K562 (cell line): Measurements from ENCODE around the gene ITPR3. TPM values are rescaled to one million over a fixed set of nuclear protein-coding genes. Genes with fewer than 3 reads are reported as not detected.

Experiments
- ATAC-seq: fragments of 200-7000 bp; cut with Tn5 transposase; 3 replicates; pipeline ENCODE4 v1.9.1; 2020; ENCODE audit warnings: moderate library complexity
- BruUV-seq: library from RNA; stranded (reverse); fragments of 400-500 nt; replicated peaks from 2 replicates; lab custom pipeline; 2021; lab: Mats Ljungman, UMichigan
- CTCF ChIA-PET: fragments of 300-600 bp; formaldehyde crosslinking; extraction: SDS; loops from one replicate; lab custom pipeline; 2021; ENCODE audit warnings: low intra/inter-chr PET ratio; lab: Yijun Ruan, JAX
- POLR2A ChIA-PET: fragments of 300-600, 350-650 bp; sonication (Branson Sonifier 250); formaldehyde crosslinking; extraction: SDS; loops from one replicate; lab custom pipeline; 2021; ENCODE audit warnings: antibody characterized with exemption, inconsistent platforms; lab: Yijun Ruan, JAX
- DNase-seq, 4 experiments: peaks; one replicate each; pipeline versions ENCODE4 v3.0.0 to v3.0.0-alpha.2; 2011 to 2018; ENCODE audit warnings: low spot score in 3 of 4, mixed read lengths in 3 of 4; ENCODE audit errors: extremely low read depth in 1 of 4
- FAIRE-seq: peaks from 2 replicates; lab custom pipeline; 2011; peaks lifted over from hg19 to GRCh38; lab: Jason Lieb, UNC
- H2AFZ ChIP-seq: 2 replicates; pipeline ENCODE4 v1.6.0; 2011; ENCODE audit warnings: low read depth, low read length, control low read depth, inconsistent platforms
- H3K27ac ChIP-seq: fragments of 200-600 bp; 3 replicates; pipeline ENCODE4 v1.8.0; 2011; ENCODE audit warnings: low read depth, mild to moderate bottlenecking, control low read depth, inconsistent platforms, low read length, moderate library complexity, mixed read lengths; ENCODE audit errors: extremely low read depth
- H3K27me3 ChIP-seq, 2 experiments: fragments of 300-600 bp in 1 of 2; 2 replicates in 1 of 2; 3 replicates in 1 of 2; pipeline versions ENCODE4 v1.6.0 to v1.8.0; 2011; ENCODE audit warnings: inconsistent platforms in 2 of 2, low read length in 2 of 2, mild to moderate bottlenecking in 1 of 2, mixed read lengths in 1 of 2, moderate library complexity in 1 of 2; ENCODE audit not compliant: control insufficient read depth in 2 of 2, insufficient read depth in 2 of 2
- H3K36me3 ChIP-seq: fragments of 300-600 bp; 3 replicates; pipeline ENCODE4 v1.8.0; 2011; ENCODE audit warnings: mild to moderate bottlenecking, low read length, inconsistent platforms; ENCODE audit not compliant: control insufficient read depth, insufficient read depth
- H3K4me1 ChIP-seq, 2 experiments: fragments of 200-600 bp in 1 of 2; replicated peaks in 1 of 2; 2 replicates in 1 of 2; 3 replicates in 1 of 2; pipeline versions ENCODE4 v1.5.1 to v1.8.0; 2011; ENCODE audit warnings: inconsistent platforms in 2 of 2, low read length in 2 of 2, mild to moderate bottlenecking in 1 of 2, mixed read lengths in 1 of 2, moderate library complexity in 1 of 2; ENCODE audit not compliant: control insufficient read depth in 2 of 2, insufficient read depth in 2 of 2
- H3K4me2 ChIP-seq: 2 replicates; pipeline ENCODE4 v1.6.1; 2011; ENCODE audit warnings: low read length, control low read depth, inconsistent platforms, mixed read lengths; ENCODE audit not compliant: insufficient read depth
- H3K4me3 ChIP-seq: fragments of 200-600 bp; sonication (generic), shearing (Covaris generic); 2 replicates; pipeline ENCODE4 v1.5.1; 2016; ENCODE audit warnings: control low read depth, inconsistent platforms
- H3K79me2 ChIP-seq: fragments of 200-600 bp; 3 replicates; pipeline ENCODE4 v1.8.0; 2011; ENCODE audit warnings: low read length, inconsistent platforms; ENCODE audit not compliant: control insufficient read depth, insufficient read depth
- H3K9ac ChIP-seq, 2 experiments: 2 replicates each; pipeline versions ENCODE4 v1.6.0 to v1.6.1; 2011; ENCODE audit warnings: low read depth in 2 of 2, low read length in 2 of 2, control low read depth in 1 of 2, inconsistent platforms in 1 of 2, mild to moderate bottlenecking in 1 of 2, mixed read lengths in 1 of 2; ENCODE audit not compliant: insufficient read depth in 1 of 2
- H3K9me1 ChIP-seq: one replicate; pipeline ENCODE4 v1.6.0; 2011; ENCODE audit warnings: inconsistent platforms, mild to moderate bottlenecking, low read length, moderate library complexity; ENCODE audit not compliant: control insufficient read depth, insufficient read depth
- H3K9me3 ChIP-seq: replicated peaks from 2 replicates; pipeline ENCODE4 v1.5.1; 2011; ENCODE audit warnings: low read depth, low read length, inconsistent platforms; ENCODE audit not compliant: control insufficient read depth, insufficient read depth
- H4K20me1 ChIP-seq: replicated peaks from 2 replicates; pipeline ENCODE4 v1.6.1; 2011; ENCODE audit warnings: low read length, inconsistent platforms, mixed read lengths; ENCODE audit not compliant: control insufficient read depth, insufficient read depth
- ARNT ChIP-seq, 2 experiments: fragments of 450-650 bp; IDR thresholded peaks; 2 replicates each; pipeline ENCODE4 v1.6.1; 2016; ENCODE audit warnings: mild to moderate bottlenecking in 1 of 2
- CC2D1A ChIP-seq: fragments of 450-650 bp; IDR thresholded peaks from 2 replicates; pipeline ENCODE4 v1.6.1; 2017; ENCODE audit warnings: mild to moderate bottlenecking
- MYNN ChIP-seq, 2 experiments: sonication (generic); formaldehyde crosslinking in 1 of 2; IDR thresholded peaks; 2 replicates each; pipeline versions ENCODE4 v1.5.0 to v1.6.1; 2016 to 2020; ENCODE audit warnings: antibody characterized with exemption in 1 of 2, missing genetic modification reagents in 1 of 2
- NR4A1 ChIP-seq, 2 experiments: fragments of 250-450 bp in 1 of 2; fragments of 450-650 bp in 1 of 2; sonication (Bioruptor Pico) in 1 of 2; IDR thresholded peaks; 2 replicates each; pipeline versions ENCODE4 v1.4.0 to v1.6.1; 2016 to 2020; ENCODE audit warnings: mild to moderate bottlenecking in 2 of 2, missing compliant biosample characterization in 1 of 2, missing genetic modification characterization in 1 of 2, moderate library complexity in 1 of 2
- RAD51 ChIP-seq: fragments of 450-650 bp; IDR thresholded peaks from 2 replicates; pipeline ENCODE4 v1.7.1; 2016; ENCODE audit warnings: low read depth, mild to moderate bottlenecking, borderline replicate concordance
- SAP30 ChIP-seq: fragments of 200-600 bp; sonication (generic); IDR thresholded peaks from 2 replicates; pipeline ENCODE4 v1.6.1; 2012; ENCODE audit warnings: borderline replicate concordance, low read depth, mild to moderate bottlenecking, moderate library complexity, low read length, control low read depth, inconsistent platforms; ENCODE audit not compliant: insufficient read depth, poor library complexity, severe bottlenecking
- SIRT6 ChIP-seq: IDR thresholded peaks from one replicate; pipeline ENCODE4 v1.6.1; 2012; ENCODE audit warnings: low read depth, mild to moderate bottlenecking, control low read depth, inconsistent platforms, low read length, moderate library complexity
- ZNF695 ChIP-seq: fragments of 450-650 bp; formaldehyde crosslinking; IDR thresholded peaks from 2 replicates; pipeline ENCODE4 v1.4.0; 2020; ENCODE audit warnings: mild to moderate bottlenecking, moderate library complexity
- ZNF707 ChIP-seq: fragments of 250-450 bp; sonication (Bioruptor Pico); conservative IDR thresholded peaks from 2 replicates; pipeline ENCODE4 v1.8.0; 2022; ENCODE audit warnings: inconsistent platforms, mild to moderate bottlenecking, moderate library complexity
- WGBS: fragments of 100-300 bp; shearing (Covaris generic); methylation state at CpG from one replicate; pipeline ENCODE4 v1.1.6; 2016; ENCODE audit warnings: low coverage, mixed read lengths; ENCODE audit not compliant: insufficient coverage; ENCODE audit errors: missing lambda C conversion rate; 5-methylcytosine and 5-hydroxymethylcytosine counted together
- in situ Hi-C: fragments of 300-500 bp; cut with MboI; formaldehyde crosslinking; loops from 4 replicates; pipeline ENCODE4 v1.15.0; 2018; ENCODE audit warnings: inconsistent platforms, mixed read lengths
- intact Hi-C: fragments of 100-400 bp; cut with micrococcal nuclease; formaldehyde crosslinking; loops from 2 replicates; pipeline ENCODE4 v1.14.2; 2022
- microRNA counts: library from miRNA; unstranded; fragments of <30 nt; microRNA quantifications from one replicate; lab custom pipeline; 2016
- microRNA-seq: library from miRNA; unstranded; fragments of <30 nt; microRNA quantifications from one replicate; pipeline ENCODE4, GENCODE V29; 2018; ENCODE audit warnings: borderline microRNAs expressed
- polyA plus RNA-seq, 8 experiments: library from polyadenylated mRNA; depleted of rRNA in 4 of 8; stranded (reverse) in 5 of 8; unstranded in 3 of 8; fragments of >200 nt; fragmentation: Nextera tagmentation in 2 of 8; fragmentation: Illumina TruSeq in 1 of 8; extraction: Ambion mirVana in 2 of 8; extraction: Trizol in 1 of 8; gene quantifications; 2 replicates each; pipeline versions ENCODE4 v1.2.1 to v1.2.3, GENCODE V29; 2011 to 2014; ENCODE audit warnings: inconsistent platforms in 1 of 8, missing spikeins in 1 of 8
- small RNA-seq: library from RNA; depleted of rRNA; stranded (forward); fragments of <200 nt; gene quantifications from one replicate; pipeline ENCODE3, GENCODE V24; 2014
- total RNA-seq, 7 experiments: library from RNA; depleted of rRNA in 6 of 7; stranded (reverse); fragments of >200 nt in 6 of 7; fragmentation: Illumina TruSeq in 2 of 7; extraction: Trizol in 2 of 7; gene quantifications; 2 replicates each; pipeline versions ENCODE4 v1.2.1 to v1.2.3, GENCODE V29; 2011 to 2021; ENCODE audit warnings: low replicate concordance in 1 of 7

The ITPR3 gene
- total and polyA plus RNA-seq, 9 of the 15 experiments (the other 6 are each of a cell fraction or from before 2014, with no cell fraction given) = 0.39 to 35.7 (median 13.2) TPM

DNA sequence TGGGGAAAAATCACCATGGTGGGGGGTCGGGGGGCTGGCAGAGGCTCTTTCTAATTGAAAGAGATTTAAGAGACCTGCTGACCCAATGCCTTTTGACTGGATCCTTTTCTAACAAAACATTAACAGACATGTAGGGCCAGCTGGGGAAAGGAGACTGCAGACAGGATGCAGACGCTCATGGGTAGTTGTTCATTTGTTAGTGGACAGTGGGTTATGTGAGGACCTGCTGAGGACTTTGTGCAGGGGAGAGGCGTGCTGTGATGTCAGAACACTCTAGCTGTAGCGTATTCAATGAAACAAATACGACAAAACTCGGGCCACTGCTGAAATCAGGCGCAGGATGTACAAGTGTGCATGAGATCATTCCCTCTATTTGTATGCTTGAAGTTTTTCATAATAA, 124.4 kb downstream of the ITPR3 start:
- H3K4me2 ChIP-seq = no peak overlapping the region
- peaks cover 28 to 65% of the 10 kb centered on the region in 2 experiments; a peak in 4 of 5 replicates for H3K27me3 ChIP-seq
- no peak overlapping the region for H3K9ac ChIP-seq
- no TSS peak for BruUV-seq
- CTCF ChIA-PET = interaction anchor here (0.6 kb wide), 1 partner anchor 1399 kb away, joined by 7 read pairs; no protein-coding TSS in a partner anchor
- WGBS = 14% methylated on average over 7 of the region's 7 CpGs
- no peak overlapping the region for H2AFZ ChIP-seq
- peaks cover 15% of the 10 kb centered on the region; the same call in 1 of the 2 replicates for H4K20me1 ChIP-seq
- no peak for ATAC-seq
- no peaks in the 10 kb centered on the region for H3K79me2 ChIP-seq
- no peak overlapping the region for H3K27ac ChIP-seq
- TF ChIP-seq SAP30 (no peak), NR4A1 (CRISPR knock-in tag; IDR thresholded peaks at IDR 0.05) (no peak), NR4A1 (tag; IDR thresholded peaks at IDR 0.05) (no peak), SIRT6 (no peak), MYNN (IDR thresholded peaks at IDR 0.05) (no peak), MYNN (CRISPR knock-in tag; IDR thresholded peaks at IDR 0.05) (no peak), RAD51 (no peak), ZNF707 (CRISPR knock-in tag) (no peak), CC2D1A (no peak), ARNT (IDR thresholded peaks at IDR 0.05) (no peak), ZNF695 (CRISPR knock-in tag) (no peak)
- TF ChIP-seq, all 486 proteins: peak for 0
- Histone ChIP-seq H3K9me3 (no peaks in the 10 kb centered on the region), H3K9me1 (peaks cover 2% of the 10 kb centered on the region), H3K4me1 (peaks cover 3 to 11% of the 10 kb centered on the region in 2 experiments; a peak in 2 of 5 replicates), H3K4me3 (no peak overlapping the region), H3K36me3 (no peaks in the 10 kb centered on the region)
- in situ Hi-C loops (no loop called here), intact Hi-C loops (no loop called here)
- FAIRE-seq = no peak
- POLR2A ChIA-PET = interaction anchor here (0.7 to 1.1 kb wide), 4 partner anchors 14 to 728 kb away, joined by 3 to 5 read pairs (median 4); partner anchors contain the start of gene UQCC2
- DNase-seq = no peak

MicroRNAs encoded within 50 kb of the gene (microRNA counts, 767-probe panel; counts per million panel counts)
- microRNA hsa-miR-3934 (lab: Ali Mortazavi, UCI) = 1,510 counts per million, percentile 37 among the panel's probes with 10 or more counts

Small RNA genes within 50 kb of the gene (microRNA-seq; reads per million reads assigned to microRNA genes)
- 5.9 reads per million, percentile 49 among the genes with 10 or more reads in this experiment for gene MIR3934

Small RNA genes within 50 kb of the gene (small RNA-seq; reads per million reads assigned to genes)
- not detected for gene MIR3934

Other genes starting within 250 kb of the ITPR3 start
Only the 7 nearest of the 10 such genes appear.
- gene SYNGAP1, start 201.3 kb upstream of the ITPR3 start, total RNA-seq (2014; rRNA removed) = 2.5 and 2.9 TPM in 2 replicates
- gene SYNGAP1, start 201.3 kb upstream of the ITPR3 start, total RNA-seq (2014; rRNA removed; fragmentation: Illumina TruSeq; extraction: Trizol) = 1.9 and 2.6 TPM in 2 replicates
- 3.2 and 3.8 TPM in 2 replicates for gene SYNGAP1, start 201.3 kb upstream of the ITPR3 start, total RNA-seq (2015; rRNA removed; fragmentation: Illumina TruSeq; extraction: Trizol)
- 15.2 and 22.8 TPM in 2 replicates for gene SYNGAP1, start 201.3 kb upstream of the ITPR3 start, total RNA-seq (2021)
- 4.4 and 8.2 TPM in 2 replicates for gene SYNGAP1, start 201.3 kb upstream of the ITPR3 start, polyA plus RNA-seq (2011; rRNA removed)
- gene SYNGAP1, start 201.3 kb upstream of the ITPR3 start, polyA plus RNA-seq (2014; fragmentation: Illumina TruSeq; extraction: Trizol) = 13.9 and 14.2 TPM in 2 replicates
- gene SYNGAP1, start 201.3 kb upstream of the ITPR3 start, polyA plus RNA-seq (2014; fragmentation: Nextera tagmentation; extraction: Ambion mirVana) = under 1 TPM; 0.01 to 0.06 TPM
- 14.2 and 14.6 TPM in 2 replicates for gene SYNGAP1, start 201.3 kb upstream of the ITPR3 start, polyA plus RNA-seq (2014; rRNA removed)
- gene ZBTB9, start 166.7 kb upstream of the ITPR3 start, total RNA-seq (2014; rRNA removed) = 10.4 and 15.0 TPM in 2 replicates
- gene ZBTB9, start 166.7 kb upstream of the ITPR3 start, total RNA-seq (2014; rRNA removed; fragmentation: Illumina TruSeq; extraction: Trizol) = 10.3 and 10.4 TPM in 2 replicates
- gene ZBTB9, start 166.7 kb upstream of the ITPR3 start, total RNA-seq (2015; rRNA removed; fragmentation: Illumina TruSeq; extraction: Trizol) = 12.7 and 13.1 TPM in 2 replicates
- 15.9 and 17.3 TPM in 2 replicates for gene ZBTB9, start 166.7 kb upstream of the ITPR3 start, total RNA-seq (2021)
- 10.5 and 11.1 TPM in 2 replicates for gene ZBTB9, start 166.7 kb upstream of the ITPR3 start, polyA plus RNA-seq (2011; rRNA removed)
- gene ZBTB9, start 166.7 kb upstream of the ITPR3 start, polyA plus RNA-seq (2014; fragmentation: Illumina TruSeq; extraction: Trizol) = 16.3 and 19.5 TPM in 2 replicates
- gene ZBTB9, start 166.7 kb upstream of the ITPR3 start, polyA plus RNA-seq (2014; fragmentation: Nextera tagmentation; extraction: Ambion mirVana) = 1 to 10 TPM; 1.9 to 2.5 TPM
- gene ZBTB9, start 166.7 kb upstream of the ITPR3 start, polyA plus RNA-seq (2014; rRNA removed) = 6.9 and 11.9 TPM in 2 replicates
- gene BAK1, start 41.0 kb upstream of the ITPR3 start, total RNA-seq (2014; rRNA removed) = 11.5 and 14.8 TPM in 2 replicates
- 14.4 and 16.5 TPM in 2 replicates for gene BAK1, start 41.0 kb upstream of the ITPR3 start, total RNA-seq (2014; rRNA removed; fragmentation: Illumina TruSeq; extraction: Trizol)
- 24.6 and 26.0 TPM in 2 replicates for gene BAK1, start 41.0 kb upstream of the ITPR3 start, total RNA-seq (2015; rRNA removed; fragmentation: Illumina TruSeq; extraction: Trizol)
- 28.2 and 30.7 TPM in 2 replicates for gene BAK1, start 41.0 kb upstream of the ITPR3 start, total RNA-seq (2021)
- 18.9 and 22.7 TPM in 2 replicates for gene BAK1, start 41.0 kb upstream of the ITPR3 start, polyA plus RNA-seq (2011; rRNA removed)
- 23.7 and 28.2 TPM in 2 replicates for gene BAK1, start 41.0 kb upstream of the ITPR3 start, polyA plus RNA-seq (2014; fragmentation: Illumina TruSeq; extraction: Trizol)
- 1 to 10 TPM; 5.4 to 9.7 TPM for gene BAK1, start 41.0 kb upstream of the ITPR3 start, polyA plus RNA-seq (2014; fragmentation: Nextera tagmentation; extraction: Ambion mirVana)
- gene BAK1, start 41.0 kb upstream of the ITPR3 start, polyA plus RNA-seq (2014; rRNA removed) = 24.1 and 26.2 TPM in 2 replicates
- 63.3 and 92.9 TPM in 2 replicates for gene UQCC2, start 90.4 kb downstream of the ITPR3 start, total RNA-seq (2014; rRNA removed)
- 140 and 158 TPM in 2 replicates for gene UQCC2, start 90.4 kb downstream of the ITPR3 start, total RNA-seq (2014; rRNA removed; fragmentation: Illumina TruSeq; extraction: Trizol)
- 113 and 133 TPM in 2 replicates for gene UQCC2, start 90.4 kb downstream of the ITPR3 start, total RNA-seq (2015; rRNA removed; fragmentation: Illumina TruSeq; extraction: Trizol)
- 161 and 179 TPM in 2 replicates for gene UQCC2, start 90.4 kb downstream of the ITPR3 start, total RNA-seq (2021)
- gene UQCC2, start 90.4 kb downstream of the ITPR3 start, polyA plus RNA-seq (2011; rRNA removed) = 128 and 161 TPM in 2 replicates
- 110 and 119 TPM in 2 replicates for gene UQCC2, start 90.4 kb downstream of the ITPR3 start, polyA plus RNA-seq (2014; fragmentation: Illumina TruSeq; extraction: Trizol)
- gene UQCC2, start 90.4 kb downstream of the ITPR3 start, polyA plus RNA-seq (2014; fragmentation: Nextera tagmentation; extraction: Ambion mirVana) = 100 to 1,000 TPM; 832 to 927 TPM
- gene UQCC2, start 90.4 kb downstream of the ITPR3 start, polyA plus RNA-seq (2014; rRNA removed) = 58.5 and 98.3 TPM in 2 replicates
- not detected in 2 replicates for gene IP6K3, start 125.6 kb downstream of the ITPR3 start, total RNA-seq (2014; rRNA removed)
- not detected in 2 replicates for gene IP6K3, start 125.6 kb downstream of the ITPR3 start, total RNA-seq (2014; rRNA removed; fragmentation: Illumina TruSeq; extraction: Trizol)
- gene IP6K3, start 125.6 kb downstream of the ITPR3 start, total RNA-seq (2015; rRNA removed; fragmentation: Illumina TruSeq; extraction: Trizol) = not detected in 2 replicates
- gene IP6K3, start 125.6 kb downstream of the ITPR3 start, total RNA-seq (2021) = not detected in 2 replicates
- not detected in 2 replicates for gene IP6K3, start 125.6 kb downstream of the ITPR3 start, polyA plus RNA-seq (2011; rRNA removed)
- gene IP6K3, start 125.6 kb downstream of the ITPR3 start, polyA plus RNA-seq (2014; fragmentation: Illumina TruSeq; extraction: Trizol) = not detected in 2 replicates
- gene IP6K3, start 125.6 kb downstream of the ITPR3 start, polyA plus RNA-seq (2014; fragmentation: Nextera tagmentation; extraction: Ambion mirVana) = not detected
- gene IP6K3, start 125.6 kb downstream of the ITPR3 start, polyA plus RNA-seq (2014; rRNA removed) = not detected in 2 replicates
- gene LEMD2, start 167.8 kb downstream of the ITPR3 start, total RNA-seq (2014; rRNA removed) = 30.8 and 42.0 TPM in 2 replicates
- gene LEMD2, start 167.8 kb downstream of the ITPR3 start, total RNA-seq (2014; rRNA removed; fragmentation: Illumina TruSeq; extraction: Trizol) = 24.3 and 28.2 TPM in 2 replicates
- gene LEMD2, start 167.8 kb downstream of the ITPR3 start, total RNA-seq (2015; rRNA removed; fragmentation: Illumina TruSeq; extraction: Trizol) = 36.4 and 44.5 TPM in 2 replicates
- 36.4 and 42.6 TPM in 2 replicates for gene LEMD2, start 167.8 kb downstream of the ITPR3 start, total RNA-seq (2021)
- gene LEMD2, start 167.8 kb downstream of the ITPR3 start, polyA plus RNA-seq (2011; rRNA removed) = 46.3 and 50.4 TPM in 2 replicates
- gene LEMD2, start 167.8 kb downstream of the ITPR3 start, polyA plus RNA-seq (2014; fragmentation: Illumina TruSeq; extraction: Trizol) = 26.4 and 26.7 TPM in 2 replicates
- under 1 TPM; 0.32 to 0.37 TPM for gene LEMD2, start 167.8 kb downstream of the ITPR3 start, polyA plus RNA-seq (2014; fragmentation: Nextera tagmentation; extraction: Ambion mirVana)
- 34.3 and 41.4 TPM in 2 replicates for gene LEMD2, start 167.8 kb downstream of the ITPR3 start, polyA plus RNA-seq (2014; rRNA removed)
- not detected in 2 replicates for gene MLN, start 182.7 kb downstream of the ITPR3 start, total RNA-seq (2014; rRNA removed)
- gene MLN, start 182.7 kb downstream of the ITPR3 start, total RNA-seq (2014; rRNA removed; fragmentation: Illumina TruSeq; extraction: Trizol) = not detected in 2 replicates
- not detected in 2 replicates for gene MLN, start 182.7 kb downstream of the ITPR3 start, total RNA-seq (2015; rRNA removed; fragmentation: Illumina TruSeq; extraction: Trizol)
- not detected in 2 replicates for gene MLN, start 182.7 kb downstream of the ITPR3 start, total RNA-seq (2021)
- gene MLN, start 182.7 kb downstream of the ITPR3 start, polyA plus RNA-seq (2011; rRNA removed) = not detected in 2 replicates
- not detected in 2 replicates for gene MLN, start 182.7 kb downstream of the ITPR3 start, polyA plus RNA-seq (2014; fragmentation: Illumina TruSeq; extraction: Trizol)
- gene MLN, start 182.7 kb downstream of the ITPR3 start, polyA plus RNA-seq (2014; fragmentation: Nextera tagmentation; extraction: Ambion mirVana) = not detected
- gene MLN, start 182.7 kb downstream of the ITPR3 start, polyA plus RNA-seq (2014; rRNA removed) = not detected in 2 replicates